SJCRH30 (cell line): Measurements from ENCODE around the gene ROPN1L. TPM values are rescaled to one million over a fixed set of nuclear protein-coding genes. Genes with fewer than 3 reads are reported as not detected.

Experiments
- DNase-seq, 2 experiments: peaks; one replicate each; pipeline ENCODE4 v3.0.0-alpha.2; 2015 to 2020
- H3K27ac ChIP-seq: fragments of 250-450 bp; sonication (Bioruptor Pico); 2 replicates; pipeline ENCODE4 v1.5.1; 2020; ENCODE audit warnings: mild to moderate bottlenecking, moderate library complexity
- H3K27me3 ChIP-seq: fragments of 250-450 bp; sonication (Bioruptor Pico); 2 replicates; pipeline ENCODE4 v1.5.1; 2020; ENCODE audit warnings: mild to moderate bottlenecking, moderate library complexity
- H3K36me3 ChIP-seq: fragments of 250-450 bp; sonication (Bioruptor Pico); 2 replicates; pipeline ENCODE4 v1.5.1; 2020; ENCODE audit warnings: mild to moderate bottlenecking, moderate library complexity
- H3K4me1 ChIP-seq: fragments of 250-450 bp; sonication (Bioruptor Pico); 2 replicates; pipeline ENCODE4 v1.5.1; 2020; ENCODE audit warnings: mild to moderate bottlenecking, moderate library complexity
- H3K4me3 ChIP-seq: fragments of 250-450 bp; sonication (Bioruptor Pico); 2 replicates; pipeline ENCODE4 v1.5.1; 2020; ENCODE audit warnings: mild to moderate bottlenecking, moderate library complexity
- H3K9me3 ChIP-seq: fragments of 250-450 bp; sonication (Bioruptor Pico); replicated peaks from 2 replicates; pipeline ENCODE4 v1.5.1; 2020; ENCODE audit warnings: mild to moderate bottlenecking, moderate library complexity
- total RNA-seq: library from RNA; depleted of rRNA; stranded (reverse); fragments of >200 nt; shearing (Covaris generic); gene quantifications from 2 replicates; pipeline ENCODE4 v1.2.3, GENCODE V29; 2014

ROPN1L gene
- total RNA-seq, 1 experiment from 2014 or later: 0.14 TPM

GRCh38 chr5:10420468-10420867 is 21.2 kb upstream of the ROPN1L start:
- Histone ChIP-seq H3K4me3 (no peak overlapping the region), H3K36me3 (peaks cover 8% of the 10 kb centered on the region), H3K9me3 (no peaks in the 10 kb centered on the region), H3K27ac (no peak overlapping the region), H3K27me3 (no peaks in the 10 kb centered on the region), H3K4me1 (no peaks in the 10 kb centered on the region)
- DNase-seq: no peak

- peaks cover 8% of the 10 kb centered on the region for H3K36me3 ChIP-seq
These were observed 20.7 kb upstream of the ROPN1L start for GRCh38 chr5:10420932-10421331.

DNA sequence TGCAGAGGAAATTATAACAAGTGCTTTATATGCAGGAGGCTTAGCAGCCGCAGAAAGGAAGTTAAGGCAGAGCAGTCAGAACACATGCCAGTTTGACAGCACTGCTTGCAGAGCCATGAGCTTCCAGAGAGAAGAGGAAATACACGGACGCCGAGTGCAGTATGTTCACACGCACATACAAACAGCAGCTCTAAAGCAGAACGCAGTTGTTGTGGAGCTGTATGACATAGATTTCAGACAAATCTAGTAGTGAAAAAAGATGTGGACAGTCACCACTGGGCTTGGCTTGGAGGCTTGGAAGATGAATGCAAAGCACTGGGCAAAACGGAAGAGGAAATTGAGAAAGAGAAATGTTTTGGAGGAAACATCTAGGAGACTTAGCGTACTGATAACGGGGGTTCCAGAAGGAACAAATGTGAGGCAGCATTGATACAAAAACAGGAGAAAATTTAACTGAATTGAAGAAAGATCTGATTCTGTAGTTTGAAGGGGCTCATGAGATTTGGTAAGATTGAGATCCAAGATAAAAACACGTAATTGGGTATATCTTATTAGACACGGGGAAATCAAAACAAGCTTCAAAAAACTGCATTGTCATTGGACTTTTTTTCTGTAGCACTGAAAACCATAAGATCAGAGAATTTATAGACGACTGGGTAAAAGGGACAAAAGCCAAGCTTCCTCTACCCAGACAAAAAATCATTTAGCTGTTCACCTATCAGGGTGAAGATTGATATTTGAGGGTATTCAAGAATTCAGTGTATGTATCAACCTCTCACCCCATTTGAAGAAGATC is 19.6 kb upstream of the ROPN1L start:
- Histone ChIP-seq H3K36me3 (peaks cover 5% of the 10 kb centered on the region), H3K27ac (no peak overlapping the region), H3K4me3 (no peak overlapping the region), H3K9me3 (no peaks in the 10 kb centered on the region), H3K4me1 (no peaks in the 10 kb centered on the region), H3K27me3 (no peaks in the 10 kb centered on the region)
- no peak for DNase-seq

More at GRCh38 chr5:10420932-10421331, 20.7 kb upstream of the ROPN1L start:
- Histone ChIP-seq H3K27ac (no peak overlapping the region), H3K27me3 (no peaks in the 10 kb centered on the region), H3K4me3 (no peak overlapping the region), H3K9me3 (no peaks in the 10 kb centered on the region), H3K4me1 (no peaks in the 10 kb centered on the region)
- no peak for DNase-seq

GRCh38 chr5:10423022-10423421 is 18.7 kb upstream of the ROPN1L start:
- peaks cover 8% of the 10 kb centered on the region for H3K36me3 ChIP-seq

GRCh38 chr5:10424124-10424731 is 17.5 kb upstream of the ROPN1L start:
- Histone ChIP-seq H3K4me1 (no peaks in the 10 kb centered on the region), H3K36me3 (peaks cover 8% of the 10 kb centered on the region; the same call in 1 of the 2 replicates), H3K27ac (no peak overlapping the region), H3K4me3 (no peak overlapping the region), H3K9me3 (no peaks in the 10 kb centered on the region), H3K27me3 (no peaks in the 10 kb centered on the region)
- peak in 1 of 2 experiments; percentile 20 for DNase-seq

More at GRCh38 chr5:10423022-10423421, 18.7 kb upstream of the ROPN1L start:
- Histone ChIP-seq H3K4me3 (no peak overlapping the region), H3K9me3 (no peaks in the 10 kb centered on the region), H3K27me3 (no peaks in the 10 kb centered on the region), H3K4me1 (no peaks in the 10 kb centered on the region), H3K27ac (no peak overlapping the region)
- DNase-seq: no peak

- no peaks in the 10 kb centered on the region for H3K4me1 ChIP-seq
- peaks cover 8% of the 10 kb centered on the region; the same call in 1 of the 2 replicates for H3K36me3 ChIP-seq
- H3K27me3 ChIP-seq: no peaks in the 10 kb centered on the region
These were observed 14.5 kb upstream of the ROPN1L start for GRCh38 chr5:10427201-10427600.

DNA sequence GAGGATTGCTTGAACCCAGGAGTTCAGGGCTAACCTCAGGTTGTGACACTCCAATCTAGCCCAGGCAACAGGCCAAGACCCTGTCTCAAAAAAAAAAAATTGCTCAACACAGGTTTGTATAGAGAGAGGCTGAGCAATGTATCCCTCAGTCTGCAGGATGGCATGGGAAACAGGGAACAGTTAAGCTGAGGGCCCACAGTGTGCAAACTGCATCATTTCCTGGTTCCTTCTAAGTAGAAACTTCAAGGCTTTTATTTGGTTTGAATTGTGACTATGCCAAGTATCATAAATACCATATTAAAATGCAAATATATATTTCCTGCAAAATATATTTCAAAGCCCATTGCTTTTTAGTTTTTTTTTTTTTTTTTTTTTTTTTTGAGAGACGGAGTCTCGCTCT is 13.7 kb upstream of the ROPN1L start:
- H3K36me3 ChIP-seq: peaks cover 8% of the 10 kb centered on the region; the same call in 1 of the 2 replicates
- H3K27ac ChIP-seq: no peak overlapping the region
- H3K27me3 ChIP-seq: no peaks in the 10 kb centered on the region
- no peaks in the 10 kb centered on the region for H3K9me3 ChIP-seq
- no peak for DNase-seq
- no peaks in the 10 kb centered on the region for H3K4me1 ChIP-seq
- no peak overlapping the region for H3K4me3 ChIP-seq

More at GRCh38 chr5:10427201-10427600, 14.5 kb upstream of the ROPN1L start:
- no peak overlapping the region for H3K27ac ChIP-seq
- no peak overlapping the region for H3K4me3 ChIP-seq
- DNase-seq: no peak
- H3K9me3 ChIP-seq: no peaks in the 10 kb centered on the region

DNA sequence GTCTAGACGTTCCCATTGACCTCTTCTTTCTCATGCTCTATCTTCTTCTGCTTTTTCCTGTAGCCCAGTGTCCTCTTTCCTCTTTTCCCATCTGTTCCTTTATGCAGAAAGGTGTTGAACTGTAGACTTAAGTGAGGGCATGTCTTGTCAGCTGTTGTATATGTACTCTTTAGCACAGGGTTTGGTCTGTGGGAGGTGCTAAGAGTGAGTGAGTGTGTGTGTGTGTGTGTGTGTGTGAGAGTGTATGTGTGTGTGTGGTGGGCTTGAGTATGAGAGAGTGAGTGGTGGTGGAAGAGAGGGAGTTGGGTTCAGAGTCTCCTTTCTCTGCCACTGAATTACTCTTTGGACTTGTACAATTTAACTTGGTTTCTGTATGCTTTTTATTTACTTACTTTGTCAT is 10.3 kb upstream of the ROPN1L start:
- H3K4me3 ChIP-seq: no peak overlapping the region
- H3K27ac ChIP-seq: no peak overlapping the region
- 0 out of 2 replicates have a peak, but pooled peaks cover 2% of the 10 kb centered on the region for H3K4me1 ChIP-seq
- no peaks in the 10 kb centered on the region for H3K9me3 ChIP-seq
- H3K36me3 ChIP-seq: peaks cover 10% of the 10 kb centered on the region; the same call in 1 of the 2 replicates
- H3K27me3 ChIP-seq: no peaks in the 10 kb centered on the region
- DNase-seq: no peak

- no peaks in the 10 kb centered on the region for H3K9me3 ChIP-seq
- H3K27ac ChIP-seq: no peak overlapping the region
- H3K4me1 ChIP-seq: 0 out of 2 replicates have a peak, but pooled peaks cover 2% of the 10 kb centered on the region
- H3K36me3 ChIP-seq: peaks cover 8% of the 10 kb centered on the region; the same call in 1 of the 2 replicates
- no peak overlapping the region for H3K4me3 ChIP-seq
- peak; percentile 34 to 56 for DNase-seq
- H3K27me3 ChIP-seq: no peaks in the 10 kb centered on the region
These were observed 9.3 kb upstream of the ROPN1L start for GRCh38 chr5:10432059-10433008.

DNA sequence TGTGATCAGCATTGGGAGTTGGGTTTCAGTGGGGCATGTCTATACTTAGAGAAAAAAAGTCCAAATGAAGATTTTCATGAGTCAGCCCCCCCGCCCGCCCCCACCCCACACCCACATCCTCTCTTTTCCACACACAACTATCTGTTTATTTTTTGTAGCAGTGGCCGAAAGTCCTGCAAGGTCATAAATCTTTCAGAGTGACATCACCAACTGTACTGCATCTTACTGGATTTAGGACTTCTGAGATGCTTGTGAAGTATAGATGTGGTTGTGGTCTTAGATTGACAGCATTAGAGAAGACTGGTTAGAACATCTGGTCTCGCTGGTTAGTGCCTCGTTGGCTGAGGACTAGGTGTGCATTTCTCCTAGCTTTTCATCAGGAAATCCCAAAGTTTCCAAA is 7.3 kb upstream of the ROPN1L start:
- no peak overlapping the region for H3K4me3 ChIP-seq
- no peaks in the 10 kb centered on the region for H3K9me3 ChIP-seq
- H3K27ac ChIP-seq: no peak overlapping the region
- peak in 1 of 2 experiments; percentile 39 for DNase-seq
- 0 out of 2 replicates have a peak, but pooled peaks cover 3% of the 10 kb centered on the region for H3K36me3 ChIP-seq
- no peaks in the 10 kb centered on the region for H3K27me3 ChIP-seq
- 0 out of 2 replicates have a peak, but pooled peaks cover 2% of the 10 kb centered on the region for H3K4me1 ChIP-seq

GRCh38 chr5:10438301-10438700 is 3.4 kb upstream of the ROPN1L start:
- no peaks in the 10 kb centered on the region for H3K27me3 ChIP-seq
- H3K27ac ChIP-seq: no peak overlapping the region
- H3K4me1 ChIP-seq: peaks cover 2% of the 10 kb centered on the region; the same call in 1 of the 2 replicates
- no peaks in the 10 kb centered on the region for H3K9me3 ChIP-seq
- no peak for DNase-seq
- no peak overlapping the region for H3K4me3 ChIP-seq
- 0 out of 2 replicates have a peak, but pooled peaks cover 3% of the 10 kb centered on the region for H3K36me3 ChIP-seq

DNA sequence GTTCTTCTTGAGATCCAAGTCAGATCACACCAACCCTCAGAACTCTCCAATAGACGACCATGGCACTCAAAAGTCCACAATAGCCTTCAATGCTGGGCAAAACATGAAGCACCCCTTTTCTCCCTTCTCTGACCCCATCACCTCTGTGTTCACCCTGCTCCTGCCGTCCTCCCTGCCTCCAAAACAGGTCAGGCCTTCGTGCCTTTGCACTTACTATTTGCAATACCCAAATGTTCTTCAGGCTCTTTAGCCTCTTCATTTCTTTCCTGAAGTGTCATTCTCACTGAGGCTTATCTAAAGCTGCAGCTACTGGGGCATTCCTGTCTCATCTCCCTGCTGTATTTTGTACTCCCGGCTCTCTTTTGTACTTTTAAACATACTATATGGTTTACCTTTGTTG is 2.0 kb upstream of the ROPN1L start:
- no peaks in the 10 kb centered on the region for H3K27me3 ChIP-seq
- H3K4me1 ChIP-seq: no peaks in the 10 kb centered on the region; the same call in 1 of the 2 replicates
- DNase-seq: no peak
- no peak overlapping the region for H3K4me3 ChIP-seq
- H3K9me3 ChIP-seq: no peaks in the 10 kb centered on the region
- H3K36me3 ChIP-seq: 0 out of 2 replicates have a peak, but pooled peaks cover 3% of the 10 kb centered on the region
- H3K27ac ChIP-seq: no peak overlapping the region

- H3K27ac ChIP-seq: no peak overlapping the region
- no peaks in the 10 kb centered on the region for H3K9me3 ChIP-seq
- H3K36me3 ChIP-seq: no peaks in the 10 kb centered on the region
- no peak for DNase-seq
- no peaks in the 10 kb centered on the region; the same call in 1 of the 2 replicates for H3K4me1 ChIP-seq
- no peak overlapping the region for H3K4me3 ChIP-seq
- no peaks in the 10 kb centered on the region for H3K27me3 ChIP-seq
These were observed 1.2 kb upstream of the ROPN1L start for GRCh38 chr5:10440367-10440990.

DNA sequence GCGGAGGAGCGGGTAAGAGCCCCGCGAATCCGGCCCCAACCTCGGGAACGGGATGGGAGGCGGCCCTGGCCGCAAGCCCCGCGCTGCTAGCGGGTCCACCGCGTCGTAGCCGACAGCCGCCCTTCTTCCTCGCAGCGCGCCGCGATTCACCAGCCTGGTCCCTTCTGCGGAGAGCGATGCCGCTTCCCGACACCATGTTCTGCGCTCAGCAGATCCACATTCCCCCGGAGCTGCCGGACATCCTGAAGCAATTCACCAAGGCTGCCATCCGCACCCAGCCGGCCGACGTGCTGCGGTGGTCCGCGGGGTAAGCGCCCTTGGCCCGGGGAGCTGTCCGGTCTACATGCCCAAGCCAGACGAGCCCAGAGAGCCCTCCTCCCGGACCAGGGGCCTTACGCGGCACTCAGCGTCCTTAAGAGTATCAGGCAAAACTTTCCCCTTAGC is 335 bp downstream of the ROPN1L start:
- Histone ChIP-seq H3K4me1 (no peaks in the 10 kb centered on the region; the same call in 1 of the 2 replicates), H3K36me3 (no peaks in the 10 kb centered on the region), H3K4me3 (peak overlapping the region; percentile 61), H3K27ac (no peak overlapping the region), H3K27me3 (no peaks in the 10 kb centered on the region), H3K9me3 (no peaks in the 10 kb centered on the region)
- DNase-seq: no peak
